K562 (cell line): ENCODE data around the gene SEC11A. TPM values are rescaled to one million over a fixed set of nuclear protein-coding genes. Genes with fewer than 3 reads are reported as not detected.

ENCODE experiments used
- ATAC-seq: fragments of 200-7000 bp; cut with Tn5 transposase; 3 replicates; pipeline ENCODE4 v1.9.1; 2020; ENCODE audit warnings: moderate library complexity
- BruUV-seq: library from RNA; stranded (reverse); fragments of 400-500 nt; replicated peaks from 2 replicates; lab custom pipeline; 2021; lab: Mats Ljungman, UMichigan
- CTCF ChIA-PET: fragments of 300-600 bp; formaldehyde crosslinking; extraction: SDS; loops from one replicate; lab custom pipeline; 2021; ENCODE audit warnings: low intra/inter-chr PET ratio; lab: Yijun Ruan, JAX
- POLR2A ChIA-PET: fragments of 300-600, 350-650 bp; sonication (Branson Sonifier 250); formaldehyde crosslinking; extraction: SDS; loops from one replicate; lab custom pipeline; 2021; ENCODE audit warnings: antibody characterized with exemption, inconsistent platforms; lab: Yijun Ruan, JAX
- DNase-seq, 4 experiments: peaks; one replicate each; pipeline versions ENCODE4 v3.0.0 to v3.0.0-alpha.2; 2011 to 2018; ENCODE audit warnings: low spot score in 3 of 4, mixed read lengths in 3 of 4; ENCODE audit errors: extremely low read depth in 1 of 4
- FAIRE-seq: peaks from 2 replicates; lab custom pipeline; 2011; peaks lifted over from hg19 to GRCh38; lab: Jason Lieb, UNC
- H2AFZ ChIP-seq: 2 replicates; pipeline ENCODE4 v1.6.0; 2011; ENCODE audit warnings: low read depth, low read length, control low read depth, inconsistent platforms
- H3K27ac ChIP-seq: fragments of 200-600 bp; 3 replicates; pipeline ENCODE4 v1.8.0; 2011; ENCODE audit warnings: low read depth, mild to moderate bottlenecking, control low read depth, inconsistent platforms, low read length, moderate library complexity, mixed read lengths; ENCODE audit errors: extremely low read depth
- H3K27me3 ChIP-seq, 2 experiments: fragments of 300-600 bp in 1 of 2; 2 replicates in 1 of 2; 3 replicates in 1 of 2; pipeline versions ENCODE4 v1.6.0 to v1.8.0; 2011; ENCODE audit warnings: inconsistent platforms in 2 of 2, low read length in 2 of 2, mild to moderate bottlenecking in 1 of 2, mixed read lengths in 1 of 2, moderate library complexity in 1 of 2; ENCODE audit not compliant: control insufficient read depth in 2 of 2, insufficient read depth in 2 of 2
- H3K36me3 ChIP-seq: fragments of 300-600 bp; 3 replicates; pipeline ENCODE4 v1.8.0; 2011; ENCODE audit warnings: mild to moderate bottlenecking, low read length, inconsistent platforms; ENCODE audit not compliant: control insufficient read depth, insufficient read depth
- H3K4me1 ChIP-seq, 2 experiments: fragments of 200-600 bp in 1 of 2; replicated peaks in 1 of 2; 2 replicates in 1 of 2; 3 replicates in 1 of 2; pipeline versions ENCODE4 v1.5.1 to v1.8.0; 2011; ENCODE audit warnings: inconsistent platforms in 2 of 2, low read length in 2 of 2, mild to moderate bottlenecking in 1 of 2, mixed read lengths in 1 of 2, moderate library complexity in 1 of 2; ENCODE audit not compliant: control insufficient read depth in 2 of 2, insufficient read depth in 2 of 2
- H3K4me2 ChIP-seq: 2 replicates; pipeline ENCODE4 v1.6.1; 2011; ENCODE audit warnings: low read length, control low read depth, inconsistent platforms, mixed read lengths; ENCODE audit not compliant: insufficient read depth
- H3K4me3 ChIP-seq: fragments of 200-600 bp; sonication (generic), shearing (Covaris generic); 2 replicates; pipeline ENCODE4 v1.5.1; 2016; ENCODE audit warnings: control low read depth, inconsistent platforms
- H3K79me2 ChIP-seq: fragments of 200-600 bp; 3 replicates; pipeline ENCODE4 v1.8.0; 2011; ENCODE audit warnings: low read length, inconsistent platforms; ENCODE audit not compliant: control insufficient read depth, insufficient read depth
- H3K9ac ChIP-seq, 2 experiments: 2 replicates each; pipeline versions ENCODE4 v1.6.0 to v1.6.1; 2011; ENCODE audit warnings: low read depth in 2 of 2, low read length in 2 of 2, control low read depth in 1 of 2, inconsistent platforms in 1 of 2, mild to moderate bottlenecking in 1 of 2, mixed read lengths in 1 of 2; ENCODE audit not compliant: insufficient read depth in 1 of 2
- H3K9me1 ChIP-seq: one replicate; pipeline ENCODE4 v1.6.0; 2011; ENCODE audit warnings: inconsistent platforms, mild to moderate bottlenecking, low read length, moderate library complexity; ENCODE audit not compliant: control insufficient read depth, insufficient read depth
- H3K9me3 ChIP-seq: replicated peaks from 2 replicates; pipeline ENCODE4 v1.5.1; 2011; ENCODE audit warnings: low read depth, low read length, inconsistent platforms; ENCODE audit not compliant: control insufficient read depth, insufficient read depth
- H4K20me1 ChIP-seq: replicated peaks from 2 replicates; pipeline ENCODE4 v1.6.1; 2011; ENCODE audit warnings: low read length, inconsistent platforms, mixed read lengths; ENCODE audit not compliant: control insufficient read depth, insufficient read depth
- CEBPB ChIP-seq: fragments of 450-650 bp; IDR thresholded peaks from 2 replicates; pipeline ENCODE4 v1.6.1; 2016; ENCODE audit warnings: missing genetic modification characterization, missing compliant biosample characterization
- CEBPG ChIP-seq, 3 experiments: fragments of 200-800 bp in 1 of 3; sonication (Bioruptor generic) in 1 of 3; sonication (generic) in 1 of 3; formaldehyde crosslinking in 1 of 3; IDR thresholded peaks in 2 of 3; conservative IDR thresholded peaks in 1 of 3; 2 replicates each; pipeline versions ENCODE4 v1.6.1 to v1.8.0; 2016 to 2022; ENCODE audit warnings: missing compliant biosample characterization in 2 of 3, missing genetic modification characterization in 2 of 3, mild to moderate bottlenecking in 1 of 3, missing genetic modification reagents in 1 of 3
- POLR2B ChIP-seq: fragments of 450-650 bp; IDR thresholded peaks from 2 replicates; pipeline ENCODE4 v1.6.1; 2018; ENCODE audit warnings: low read depth; ENCODE audit not compliant: partially characterized antibody
- SP2 ChIP-seq: IDR thresholded peaks from 2 replicates; pipeline ENCODE4 v1.6.1; 2011; ENCODE audit warnings: mild to moderate bottlenecking, low read depth, low read length, moderate library complexity; ENCODE audit not compliant: poor library complexity, severe bottlenecking; ENCODE audit errors: extremely low read depth
- WGBS: fragments of 100-300 bp; shearing (Covaris generic); methylation state at CpG from one replicate; pipeline ENCODE4 v1.1.6; 2016; ENCODE audit warnings: low coverage, mixed read lengths; ENCODE audit not compliant: insufficient coverage; ENCODE audit errors: missing lambda C conversion rate; 5-methylcytosine and 5-hydroxymethylcytosine counted together
- in situ Hi-C: fragments of 300-500 bp; cut with MboI; formaldehyde crosslinking; loops from 4 replicates; pipeline ENCODE4 v1.15.0; 2018; ENCODE audit warnings: inconsistent platforms, mixed read lengths
- intact Hi-C: fragments of 100-400 bp; cut with micrococcal nuclease; formaldehyde crosslinking; loops from 2 replicates; pipeline ENCODE4 v1.14.2; 2022
- polyA plus RNA-seq, 8 experiments: library from polyadenylated mRNA; depleted of rRNA in 4 of 8; stranded (reverse) in 5 of 8; unstranded in 3 of 8; fragments of >200 nt; fragmentation: Nextera tagmentation in 2 of 8; fragmentation: Illumina TruSeq in 1 of 8; extraction: Ambion mirVana in 2 of 8; extraction: Trizol in 1 of 8; gene quantifications; 2 replicates each; pipeline versions ENCODE4 v1.2.1 to v1.2.3, GENCODE V29; 2011 to 2014; ENCODE audit warnings: inconsistent platforms in 1 of 8, missing spikeins in 1 of 8
- total RNA-seq, 7 experiments: library from RNA; depleted of rRNA in 6 of 7; stranded (reverse); fragments of >200 nt in 6 of 7; fragmentation: Illumina TruSeq in 2 of 7; extraction: Trizol in 2 of 7; gene quantifications; 2 replicates each; pipeline versions ENCODE4 v1.2.1 to v1.2.3, GENCODE V29; 2011 to 2021; ENCODE audit warnings: low replicate concordance in 1 of 7
- TF ChIP-seq, protein P1 (sequence below), 2 experiments: fragments of 450-650 bp in 1 of 2; sonication (generic) in 1 of 2; formaldehyde crosslinking in 1 of 2; IDR thresholded peaks in 1 of 2; conservative IDR thresholded peaks in 1 of 2; 2 replicates each; pipeline versions ENCODE4 v1.6.1 to v1.8.1; 2016 to 2023; ENCODE audit warnings: mild to moderate bottlenecking in 2 of 2, moderate library complexity in 2 of 2, inconsistent platforms in 1 of 2, missing genetic modification reagents in 1 of 2

Gene SEC11A
- total and polyA plus RNA-seq, 9 of the 15 experiments (the other 6 are each of a cell fraction or from before 2014, with no cell fraction given) = 175 to 310 (median 229) TPM

DNA sequence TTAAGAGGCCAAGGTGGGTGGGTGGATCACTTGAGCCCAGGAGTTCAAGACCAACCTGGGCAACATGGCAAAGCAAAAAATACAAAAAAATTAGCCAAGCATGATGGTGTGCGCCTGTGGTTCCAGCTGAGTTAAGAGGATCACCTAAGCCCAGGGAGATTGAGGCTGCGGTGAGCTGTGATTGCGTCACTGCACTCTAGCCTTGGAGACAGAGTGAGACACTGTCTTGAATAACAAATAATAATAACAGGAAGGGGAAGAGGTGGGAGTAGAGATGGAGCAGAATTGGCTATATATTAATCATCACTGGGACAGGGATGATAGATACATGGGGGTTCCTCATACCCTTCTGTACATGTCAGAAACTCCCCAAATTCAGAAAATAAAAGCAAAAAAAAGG lies 34.1 kb downstream of the SEC11A start:
- H4K20me1 ChIP-seq = no peaks in the 10 kb centered on the region
- no TSS peak for BruUV-seq
- POLR2A ChIA-PET = no interaction called here
- intact Hi-C loops (no loop called here), in situ Hi-C loops (no loop called here)
- no peak overlapping the region for H3K27ac ChIP-seq
- H3K9me3 ChIP-seq = no peaks in the 10 kb centered on the region
- no peaks in the 10 kb centered on the region for H3K27me3 ChIP-seq
- H3K9ac ChIP-seq = no peak overlapping the region
- H3K4me3 ChIP-seq = no peak overlapping the region
- no peak for ATAC-seq
- H2AFZ ChIP-seq = no peak overlapping the region
- H3K36me3 ChIP-seq = peaks cover 85% of the 10 kb centered on the region
- H3K4me1 ChIP-seq = no peaks in the 10 kb centered on the region
- 0 out of 3 replicates have a peak, but pooled peaks cover 2% of the 10 kb centered on the region for H3K79me2 ChIP-seq
- TF ChIP-seq CEBPB (peak; percentile 81), CEBPG (CRISPR knock-in tag; IDR thresholded peaks at IDR 0.05) (no peak), CEBPG (tag; conservative IDR thresholded peaks at IDR 0.05 in 1 of 2, IDR thresholded peaks at IDR 0.05 in 1 of 2) (peak; percentile 7 to 34; a peak in 1 of 4 replicates), SP2 (no peak), POLR2B (no peak)
- TF ChIP-seq, protein P1, sequence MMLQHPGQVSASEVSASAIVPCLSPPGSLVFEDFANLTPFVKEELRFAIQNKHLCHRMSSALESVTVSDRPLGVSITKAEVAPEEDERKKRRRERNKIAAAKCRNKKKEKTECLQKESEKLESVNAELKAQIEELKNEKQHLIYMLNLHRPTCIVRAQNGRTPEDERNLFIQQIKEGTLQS (IDR thresholded peaks at IDR 0.05) = 0 out of 2 replicates have a peak, but pooled peaks have one; percentile 21
- TF ChIP-seq, protein P1 (CRISPR knock-in tag; conservative IDR thresholded peaks at IDR 0.05) = no peak
- CTCF ChIA-PET = no interaction called here
- 97% methylated on average over 3 of the region's 3 CpGs for WGBS
- no peak overlapping the region for H3K4me2 ChIP-seq
- H3K9me1 ChIP-seq = no peaks in the 10 kb centered on the region
- DNase-seq = no peak
- no peak for FAIRE-seq
